ENCODE results near the gene NR5A2. TPM values are rescaled to one million over a fixed set of nuclear protein-coding genes. Genes with fewer than 3 reads are reported as not detected.

The NR5A2 gene
- total RNA-seq, 1 donor from 2014 or later: not detected

DNA sequence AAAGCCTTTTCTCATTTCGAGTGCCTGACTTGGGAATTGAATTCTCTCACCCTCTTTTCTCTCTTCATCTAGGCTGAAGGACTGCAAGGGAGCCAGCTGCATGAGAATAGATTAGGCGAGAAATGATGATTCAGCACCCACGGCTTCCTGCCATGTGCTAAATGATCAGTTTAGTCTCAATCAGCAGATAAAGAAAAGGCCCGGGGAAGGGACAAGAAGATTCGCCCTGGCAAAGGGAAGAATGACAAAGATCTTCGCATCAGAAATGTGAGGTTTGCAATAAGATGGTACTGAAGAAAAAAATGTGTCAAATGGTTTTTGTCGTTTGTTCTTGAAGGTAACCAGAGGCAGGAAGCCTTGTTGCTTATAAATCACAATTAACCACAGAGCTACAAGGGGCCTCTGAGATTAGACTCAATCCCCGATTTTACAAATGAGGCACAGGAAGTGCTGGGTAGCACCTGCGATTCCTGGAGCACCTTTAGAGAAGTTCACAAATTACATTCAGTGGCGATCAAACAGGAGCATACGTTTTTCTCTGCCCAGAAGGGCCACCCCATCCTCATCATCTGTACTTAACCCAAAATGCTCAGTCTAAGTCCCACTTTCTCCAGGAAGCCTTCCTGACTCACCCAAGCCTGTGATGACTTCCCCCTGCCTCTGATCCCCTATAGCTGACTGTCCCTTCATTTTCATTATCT is 198.9 kb downstream of the NR5A2 start:
- no peak for DNase-seq (ENCODE audit: low read depth)
- TF ChIP-seq, protein P1, sequence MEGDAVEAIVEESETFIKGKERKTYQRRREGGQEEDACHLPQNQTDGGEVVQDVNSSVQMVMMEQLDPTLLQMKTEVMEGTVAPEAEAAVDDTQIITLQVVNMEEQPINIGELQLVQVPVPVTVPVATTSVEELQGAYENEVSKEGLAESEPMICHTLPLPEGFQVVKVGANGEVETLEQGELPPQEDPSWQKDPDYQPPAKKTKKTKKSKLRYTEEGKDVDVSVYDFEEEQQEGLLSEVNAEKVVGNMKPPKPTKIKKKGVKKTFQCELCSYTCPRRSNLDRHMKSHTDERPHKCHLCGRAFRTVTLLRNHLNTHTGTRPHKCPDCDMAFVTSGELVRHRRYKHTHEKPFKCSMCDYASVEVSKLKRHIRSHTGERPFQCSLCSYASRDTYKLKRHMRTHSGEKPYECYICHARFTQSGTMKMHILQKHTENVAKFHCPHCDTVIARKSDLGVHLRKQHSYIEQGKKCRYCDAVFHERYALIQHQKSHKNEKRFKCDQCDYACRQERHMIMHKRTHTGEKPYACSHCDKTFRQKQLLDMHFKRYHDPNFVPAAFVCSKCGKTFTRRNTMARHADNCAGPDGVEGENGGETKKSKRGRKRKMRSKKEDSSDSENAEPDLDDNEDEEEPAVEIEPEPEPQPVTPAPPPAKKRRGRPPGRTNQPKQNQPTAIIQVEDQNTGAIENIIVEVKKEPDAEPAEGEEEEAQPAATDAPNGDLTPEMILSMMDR (conservative IDR thresholded peaks at IDR 0.05; ENCODE audit: low read depth, low read length): no peak
- H3K4me3 ChIP-seq (ENCODE audit: low read depth, low read length): no peak overlapping the region

DNA sequence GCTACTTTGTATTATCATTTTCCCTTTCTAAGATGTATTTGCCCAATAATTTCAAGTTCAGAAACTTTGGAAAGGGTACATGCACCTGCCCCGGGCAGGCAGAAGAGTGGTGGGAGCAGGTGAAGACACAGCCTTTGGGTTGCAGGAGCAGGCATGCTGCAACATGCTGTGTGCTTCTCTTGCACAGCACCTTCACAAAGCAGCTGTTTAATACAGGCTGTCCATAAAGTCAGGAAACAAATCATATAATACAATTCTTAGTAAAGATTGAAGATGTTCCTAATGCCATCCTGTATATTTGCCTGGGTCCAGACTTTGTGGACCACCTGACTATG is 199.4 kb downstream of the NR5A2 start:
- H3K4me3 ChIP-seq (ENCODE audit: low read depth, low read length): no peak overlapping the region
- TF ChIP-seq, protein P1 (conservative IDR thresholded peaks at IDR 0.05; ENCODE audit: low read depth, low read length): no peak
- DNase-seq (ENCODE audit: low read depth): no peak
